AML-193 (cell line): Measurements from ENCODE around the gene FER.
"Not testable (repeated sequence)": the region's sequence is repeated elsewhere in the genome, so short reads cannot be mapped to it uniquely, and the experiment has no call there.

ENCODE experiments used
- DNase-seq, 2 experiments: peaks; one replicate each; lab custom pipeline; 2025; lab: John Stamatoyannopoulos, UW

The FER gene

GRCh38 chr5:109035436-109035835 lies 287.7 kb downstream of the FER start:
- no peak for DNase-seq

- no peak for DNase-seq
Observed at GRCh38 chr5:109038209-109038840, 290.6 kb downstream of the FER start.

- peak; percentile 48 to 55 for DNase-seq
Observed at GRCh38 chr5:109041317-109041716, 293.6 kb downstream of the FER start.

- DNase-seq = no peak
Observed at GRCh38 chr5:109045710-109046109, 298.0 kb downstream of the FER start.

GRCh38 chr5:109049565-109049964 lies 301.9 kb downstream of the FER start:
- no peak for DNase-seq

- DNase-seq = not testable (repeated sequence)
Observed at GRCh38 chr5:109050321-109050720, 302.6 kb downstream of the FER start.

- DNase-seq = not testable (repeated sequence)
Observed at GRCh38 chr5:109052216-109052615, 304.5 kb downstream of the FER start.

GRCh38 chr5:109053995-109054417 lies 306.3 kb downstream of the FER start:
- no peak for DNase-seq

GRCh38 chr5:109060378-109061025 lies 312.8 kb downstream of the FER start:
- no peak for DNase-seq

GRCh38 chr5:109062664-109063063 lies 315.0 kb downstream of the FER start:
- DNase-seq = no peak

GRCh38 chr5:109063223-109063622 lies 315.5 kb downstream of the FER start:
- DNase-seq = no peak

- no peak for DNase-seq
Observed at GRCh38 chr5:109076741-109077140, 329.0 kb downstream of the FER start.

- no peak for DNase-seq
Observed at GRCh38 chr5:109078448-109078847, 330.8 kb downstream of the FER start.

GRCh38 chr5:109080481-109080880 lies 332.8 kb downstream of the FER start:
- no peak for DNase-seq

- no peak for DNase-seq
Observed at GRCh38 chr5:109080896-109081295, 333.2 kb downstream of the FER start.

- no peak for DNase-seq
Observed at GRCh38 chr5:109083937-109084336, 336.2 kb downstream of the FER start.

GRCh38 chr5:109089191-109089590 lies 341.5 kb downstream of the FER start:
- DNase-seq = no peak

GRCh38 chr5:109099081-109099480 lies 351.4 kb downstream of the FER start:
- no peak for DNase-seq

GRCh38 chr5:109100971-109101370 lies 353.3 kb downstream of the FER start:
- no peak for DNase-seq

- DNase-seq = no peak
Observed at GRCh38 chr5:109102096-109102690, 354.5 kb downstream of the FER start.

- DNase-seq = no peak
Observed at GRCh38 chr5:109105631-109106267, 358.1 kb downstream of the FER start.

GRCh38 chr5:109111680-109112079 lies 364.0 kb downstream of the FER start:
- no peak for DNase-seq

- no peak for DNase-seq
Observed at GRCh38 chr5:109113608-109114007, 365.9 kb downstream of the FER start.
